Lower leg skin (tissue), 3 donors: ENCODE data around the gene TMX3.

Source experiments
- CTCF ChIP-seq, 3 donors: fragments of 450-650 bp; IDR thresholded peaks; one replicate each; pipeline ENCODE4 v1.5.1; 2016; ENCODE audit warnings: antibody characterized with exemption in 3 of 3, mild to moderate bottlenecking in 3 of 3, moderate library complexity in 2 of 3
- POLR2A ChIP-seq, 2 donors: fragments of 450-650 bp; IDR thresholded peaks; one replicate each; pipeline ENCODE4 v1.6.1; 2016 to 2017; ENCODE audit warnings: antibody characterized with exemption in 2 of 2, mild to moderate bottlenecking in 1 of 2, moderate library complexity in 1 of 2

- TF ChIP-seq POLR2A (IDR thresholded peaks at IDR 0.05): no peak
- no peak for TF ChIP-seq CTCF (IDR thresholded peaks at IDR 0.05)
These were observed 11.6 kb downstream of the TMX3 start for GRCh38 chr18:68703326-68703725.
